Measurements from ENCODE around the gene HES5. TPM values are rescaled to one million over a fixed set of nuclear protein-coding genes. Genes with fewer than 3 reads are reported as not detected.

HES5 gene
- polyA plus RNA-seq, 1 of the 3 experiments (the other 2 are of a cell fraction): 0.03 TPM

DNA sequence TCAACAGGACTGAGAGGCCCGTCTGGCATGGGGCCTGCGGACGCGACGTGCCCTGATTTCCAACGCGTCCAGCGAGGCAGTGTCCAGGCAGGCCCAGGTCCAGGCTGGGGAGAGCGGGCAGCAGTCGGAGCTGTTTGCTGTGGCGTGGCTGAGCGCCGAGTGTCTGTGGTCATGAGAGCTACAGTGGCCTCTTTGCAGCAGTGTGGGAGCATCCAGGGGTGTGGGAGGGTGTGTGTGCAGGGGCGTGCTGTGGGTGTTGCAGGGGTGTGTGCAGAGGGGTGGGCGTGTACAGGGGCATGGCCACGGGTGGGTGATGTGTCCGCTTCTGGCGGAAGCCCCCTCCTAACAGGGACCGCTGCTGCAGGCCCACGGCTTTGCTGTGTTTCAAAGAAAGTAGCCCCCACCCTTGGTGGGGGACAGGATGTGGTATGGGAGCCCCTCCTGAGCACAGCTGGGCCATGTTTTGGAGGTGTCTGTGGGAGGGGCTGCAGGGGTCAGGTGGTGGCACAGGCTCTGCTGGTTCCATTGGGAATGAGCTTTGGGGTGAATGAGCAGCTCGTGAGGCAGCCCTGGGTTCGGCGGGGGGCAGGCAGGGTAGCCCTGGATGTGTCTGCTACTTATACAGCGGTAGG is 36.3 kb downstream of the HES5 start:
- POLR2A ChIA-PET: no interaction called here
- Histone ChIP-seq H3K36me3 (replicated peaks in 1 of 2; ENCODE audit: control insufficient read depth in 1 of 2, insufficient read depth in 2 of 2, low read length in 1 of 2) (no peaks in the 10 kb centered on the region), H3K9me3 (no peaks in the 10 kb centered on the region), H3K4me1 (ENCODE audit: control insufficient read depth in 1 of 2, insufficient read depth in 2 of 2, low read depth in 1 of 2, low read length in 1 of 2) (no peaks in the 10 kb centered on the region), H3K9ac (no peak overlapping the region), H3K4me2 (no peak overlapping the region), H3K27me3 (ENCODE audit: insufficient read depth) (no peaks in the 10 kb centered on the region), H3K27ac (ENCODE audit: low read depth in 2 of 2, low read length in 1 of 2) (no peak overlapping the region), H3K9me2 (no peaks in the 10 kb centered on the region), H2AFZ (ENCODE audit: low read depth) (no peak overlapping the region), H4K20me1 (ENCODE audit: insufficient read depth) (no peaks in the 10 kb centered on the region), H3K4me3 (ENCODE audit: low read depth in 2 of 2, low read length in 1 of 2) (no peak overlapping the region), H3K79me2 (ENCODE audit: insufficient read depth) (no peaks in the 10 kb centered on the region), H3F3A (replicated peaks; ENCODE audit: insufficient read depth) (no peaks in the 10 kb centered on the region)
- 86% methylated on average over 18 of the region's 24 CpGs for WGBS (ENCODE audit: low lambda C conversion rate)
- no peak for DNase-seq
- CTCF ChIA-PET: interaction anchor here (1.4 to 2.5 kb wide), 2 partner anchors 9 to 54 kb away, joined by 3 to 10 read pairs; no protein-coding TSS in a partner anchor
- TF ChIP-seq, protein P1, sequence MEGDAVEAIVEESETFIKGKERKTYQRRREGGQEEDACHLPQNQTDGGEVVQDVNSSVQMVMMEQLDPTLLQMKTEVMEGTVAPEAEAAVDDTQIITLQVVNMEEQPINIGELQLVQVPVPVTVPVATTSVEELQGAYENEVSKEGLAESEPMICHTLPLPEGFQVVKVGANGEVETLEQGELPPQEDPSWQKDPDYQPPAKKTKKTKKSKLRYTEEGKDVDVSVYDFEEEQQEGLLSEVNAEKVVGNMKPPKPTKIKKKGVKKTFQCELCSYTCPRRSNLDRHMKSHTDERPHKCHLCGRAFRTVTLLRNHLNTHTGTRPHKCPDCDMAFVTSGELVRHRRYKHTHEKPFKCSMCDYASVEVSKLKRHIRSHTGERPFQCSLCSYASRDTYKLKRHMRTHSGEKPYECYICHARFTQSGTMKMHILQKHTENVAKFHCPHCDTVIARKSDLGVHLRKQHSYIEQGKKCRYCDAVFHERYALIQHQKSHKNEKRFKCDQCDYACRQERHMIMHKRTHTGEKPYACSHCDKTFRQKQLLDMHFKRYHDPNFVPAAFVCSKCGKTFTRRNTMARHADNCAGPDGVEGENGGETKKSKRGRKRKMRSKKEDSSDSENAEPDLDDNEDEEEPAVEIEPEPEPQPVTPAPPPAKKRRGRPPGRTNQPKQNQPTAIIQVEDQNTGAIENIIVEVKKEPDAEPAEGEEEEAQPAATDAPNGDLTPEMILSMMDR (IDR thresholded peaks at IDR 0.05): no peak
- TF ChIP-seq FOXM1 (IDR thresholded peaks at IDR 0.05; ENCODE audit: low read depth): no peak
- no peak for TF ChIP-seq ZBTB33 (IDR thresholded peaks at IDR 0.05; ENCODE audit: borderline replicate concordance, low read depth)

DNA sequence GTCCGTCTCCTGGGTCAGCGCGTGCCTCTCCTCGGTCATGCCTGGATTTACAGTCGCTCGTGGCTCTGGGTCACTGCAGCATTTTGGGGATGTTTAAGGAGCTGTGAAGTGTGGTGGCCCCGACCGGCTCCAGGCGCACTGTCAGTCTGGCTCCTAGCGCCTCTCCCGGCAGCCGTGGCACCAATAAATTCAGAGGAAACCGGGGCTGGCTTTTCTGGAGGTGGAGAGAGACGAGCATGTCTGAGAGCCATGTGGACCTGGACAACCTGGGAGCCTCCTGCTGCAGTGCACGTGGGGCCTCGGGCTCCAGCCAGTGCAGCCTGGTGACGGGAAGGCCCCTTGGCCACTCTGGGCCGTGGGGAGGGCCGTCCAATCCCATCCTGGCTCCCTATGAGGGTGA is 36.8 kb downstream of the HES5 start:
- CTCF ChIA-PET: interaction anchor here (2.5 kb wide), 1 partner anchor 55 kb away, joined by 10 read pairs; no protein-coding TSS in a partner anchor
- no peak overlapping the region for H2AFZ ChIP-seq (ENCODE audit: low read depth)
- H3K4me2 ChIP-seq: no peak overlapping the region
- no peak for DNase-seq
- no peaks in the 10 kb centered on the region for H3K36me3 ChIP-seq (replicated peaks in 1 of 2; ENCODE audit: control insufficient read depth in 1 of 2, insufficient read depth in 2 of 2, low read length in 1 of 2)
- H3F3A ChIP-seq (replicated peaks; ENCODE audit: insufficient read depth): no peaks in the 10 kb centered on the region
- H3K4me1 ChIP-seq (ENCODE audit: control insufficient read depth in 1 of 2, insufficient read depth in 2 of 2, low read depth in 1 of 2, low read length in 1 of 2): no peaks in the 10 kb centered on the region
- no peaks in the 10 kb centered on the region for H3K9me2 ChIP-seq
- no peaks in the 10 kb centered on the region for H3K9me3 ChIP-seq
- H3K27ac ChIP-seq (ENCODE audit: low read depth in 2 of 2, low read length in 1 of 2): no peak overlapping the region
- H4K20me1 ChIP-seq (ENCODE audit: insufficient read depth): no peaks in the 10 kb centered on the region
- TF ChIP-seq RFX5 (IDR thresholded peaks at IDR 0.05; ENCODE audit: low read length) (no peak), MEF2A (IDR thresholded peaks at IDR 0.05; ENCODE audit: borderline replicate concordance, low read depth) (no peak), TEAD4 (IDR thresholded peaks at IDR 0.05; ENCODE audit: borderline replicate concordance, insufficient read depth) (no peak), ZBTB33 (IDR thresholded peaks at IDR 0.05; ENCODE audit: borderline replicate concordance, low read depth) (no peak), TCF12 (IDR thresholded peaks at IDR 0.05) (no peak), YY1 (IDR thresholded peaks at IDR 0.05; ENCODE audit: low read depth) (no peak), NRF1 (IDR thresholded peaks at IDR 0.05; ENCODE audit: low read depth, low read length) (no peak), RAD21 (IDR thresholded peaks at IDR 0.05; ENCODE audit: low read length) (no peak), RXRA (IDR thresholded peaks at IDR 0.05; ENCODE audit: borderline replicate concordance, low read depth) (no peak), EZH2phosphoT487 (IDR thresholded peaks at IDR 0.05; ENCODE audit: borderline replicate concordance, low read depth) (no peak), USF1 (IDR thresholded peaks at IDR 0.05; ENCODE audit: borderline replicate concordance, low read depth) (no peak), SMC3 (IDR thresholded peaks at IDR 0.05; ENCODE audit: low read depth, low read length) (no peak), FOSL2 (IDR thresholded peaks at IDR 0.05; ENCODE audit: borderline replicate concordance, low read depth) (no peak), SIN3A (IDR thresholded peaks at IDR 0.05; ENCODE audit: borderline replicate concordance, low read depth, low read length) (no peak), TAF1 (IDR thresholded peaks at IDR 0.05; ENCODE audit: borderline replicate concordance, low read depth, low read length) (no peak), JUND (IDR thresholded peaks at IDR 0.05) (no peak)
- TF ChIP-seq, protein P2, sequence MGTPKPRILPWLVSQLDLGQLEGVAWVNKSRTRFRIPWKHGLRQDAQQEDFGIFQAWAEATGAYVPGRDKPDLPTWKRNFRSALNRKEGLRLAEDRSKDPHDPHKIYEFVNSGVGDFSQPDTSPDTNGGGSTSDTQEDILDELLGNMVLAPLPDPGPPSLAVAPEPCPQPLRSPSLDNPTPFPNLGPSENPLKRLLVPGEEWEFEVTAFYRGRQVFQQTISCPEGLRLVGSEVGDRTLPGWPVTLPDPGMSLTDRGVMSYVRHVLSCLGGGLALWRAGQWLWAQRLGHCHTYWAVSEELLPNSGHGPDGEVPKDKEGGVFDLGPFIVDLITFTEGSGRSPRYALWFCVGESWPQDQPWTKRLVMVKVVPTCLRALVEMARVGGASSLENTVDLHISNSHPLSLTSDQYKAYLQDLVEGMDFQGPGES (IDR thresholded peaks at IDR 0.05; ENCODE audit: low read depth, low read length): no peak
- POLR2A ChIA-PET: interaction anchor here (0.6 kb wide), 1 partner anchor 13 kb away, joined by 4 read pairs; no protein-coding TSS in a partner anchor
- H3K9ac ChIP-seq: no peak overlapping the region
- no peaks in the 10 kb centered on the region for H3K27me3 ChIP-seq (ENCODE audit: insufficient read depth)
- H3K4me3 ChIP-seq (ENCODE audit: low read depth in 2 of 2, low read length in 1 of 2): no peak overlapping the region
- H3K79me2 ChIP-seq (ENCODE audit: insufficient read depth): no peaks in the 10 kb centered on the region
- 61% methylated on average over 4 of the region's 19 CpGs for WGBS (ENCODE audit: low lambda C conversion rate)

All from SK-N-SH (cell line).